DMS114 treated with DMSO at 0.1 percent for 48 hours (cell line): ENCODE data around the gene HEATR5A.
"Not testable (repeated sequence)": the region's sequence is repeated elsewhere in the genome, so short reads cannot be mapped to it uniquely, and the experiment has no call there.

Source experiments
- DNase-seq: peaks from one replicate; lab custom pipeline; 2025; ENCODE audit not compliant: unreplicated experiment; lab: John Stamatoyannopoulos, UW

Gene HEATR5A

DNA sequence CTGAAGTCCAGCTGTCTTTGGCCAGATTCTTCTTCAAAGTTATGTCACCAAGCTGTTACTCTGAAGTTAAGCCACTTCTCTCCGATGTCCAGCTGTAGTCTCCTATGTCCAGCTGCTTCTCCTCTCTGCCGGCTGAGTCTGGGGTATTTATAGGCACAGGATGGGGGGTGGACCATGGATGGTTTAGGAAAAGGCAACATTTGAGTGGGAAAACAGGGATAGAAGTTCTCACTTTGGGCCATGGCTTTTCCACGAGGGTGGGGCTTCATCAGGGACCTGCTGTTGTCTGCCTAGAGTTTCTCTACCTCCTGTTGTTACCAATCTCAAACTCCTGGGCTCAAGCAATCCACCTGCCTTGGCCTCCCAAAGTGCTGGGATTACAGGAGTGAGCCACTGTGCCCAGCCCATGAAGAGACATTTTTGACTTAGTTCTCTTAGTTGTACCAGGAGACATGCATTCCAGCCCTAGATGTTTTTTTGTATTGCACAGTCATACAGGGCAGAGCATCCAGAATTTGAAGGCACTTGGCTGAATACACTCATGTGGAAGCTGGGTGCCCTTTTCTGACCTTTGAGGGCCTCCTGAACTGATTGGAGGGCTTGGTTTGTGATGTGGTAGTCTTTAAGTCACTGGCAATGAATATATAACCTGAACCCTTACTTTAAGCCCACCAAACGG is 132.9 kb downstream of the HEATR5A start:
- DNase-seq = no peak

DNA sequence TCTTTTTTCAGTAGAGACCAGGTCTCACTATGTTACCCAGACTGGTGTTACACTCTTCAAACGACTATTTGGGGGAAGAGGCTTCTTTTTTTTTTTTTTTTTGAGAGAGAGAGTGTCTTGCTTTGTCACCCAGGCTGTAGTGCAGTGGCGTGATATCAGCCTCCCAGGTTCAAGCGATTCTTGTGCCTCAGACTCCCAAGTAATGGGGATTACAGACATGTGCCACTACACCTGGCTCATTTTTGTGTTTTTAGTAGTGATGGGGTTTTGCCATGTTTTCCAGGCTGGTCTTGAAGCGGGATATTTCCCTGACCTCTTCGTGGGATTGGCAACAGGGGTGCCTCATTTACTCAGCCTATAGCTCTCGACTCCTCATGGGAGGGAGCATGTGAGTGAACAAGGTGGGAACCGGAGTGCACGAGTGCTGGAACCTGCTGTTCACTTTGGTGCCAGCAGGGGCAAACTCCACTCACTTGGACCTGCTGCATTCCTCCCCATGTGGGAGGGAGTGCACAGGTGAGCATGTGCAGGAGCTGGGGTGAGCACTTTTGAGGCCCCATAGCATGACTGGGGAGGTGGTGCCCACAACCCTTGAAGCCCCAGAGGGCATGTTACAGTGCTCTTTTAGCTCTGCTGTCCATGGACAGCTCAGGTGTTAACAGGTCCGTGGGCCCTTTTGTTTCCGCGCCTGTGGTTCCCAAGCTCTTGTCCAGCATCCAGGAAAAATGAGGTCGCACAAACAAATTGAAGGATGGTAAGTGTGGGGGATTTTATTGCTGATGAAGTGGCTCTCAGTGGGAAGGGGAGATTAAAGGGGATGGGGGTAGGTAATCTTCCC is 133.7 kb downstream of the HEATR5A start:
- DNase-seq = no peak

DNA sequence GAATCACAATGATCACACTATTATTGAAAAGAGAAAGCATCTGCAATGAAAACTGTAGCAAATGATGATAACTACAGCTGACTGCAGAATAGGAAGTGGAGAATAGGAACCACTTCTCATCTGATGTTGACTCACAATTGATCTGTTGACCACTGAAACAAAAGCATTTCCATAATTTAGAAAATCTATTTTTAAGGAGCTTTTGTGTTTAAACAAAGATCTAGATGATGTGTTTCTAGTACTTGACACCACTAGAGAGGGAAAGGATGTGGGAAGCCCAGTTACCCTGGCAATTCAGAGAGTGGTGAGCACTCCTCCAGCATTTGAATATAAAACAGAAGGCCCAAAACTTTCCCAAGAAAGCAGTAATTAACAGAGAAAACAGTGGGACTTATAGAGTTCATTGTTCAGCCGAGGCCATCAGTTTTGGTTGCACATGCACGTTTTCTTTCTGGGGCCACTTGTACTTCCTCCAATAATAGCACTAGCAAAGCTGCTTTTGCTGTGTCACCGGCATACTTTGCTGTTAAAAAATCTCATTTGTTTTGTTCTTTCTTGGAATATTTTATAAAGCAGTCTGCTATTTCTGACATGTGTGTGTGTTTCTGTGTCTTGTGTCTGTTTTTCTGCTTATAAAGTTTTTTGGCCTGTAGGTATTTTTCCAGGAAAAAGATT is 136.6 kb downstream of the HEATR5A start:
- DNase-seq = no peak

DNA sequence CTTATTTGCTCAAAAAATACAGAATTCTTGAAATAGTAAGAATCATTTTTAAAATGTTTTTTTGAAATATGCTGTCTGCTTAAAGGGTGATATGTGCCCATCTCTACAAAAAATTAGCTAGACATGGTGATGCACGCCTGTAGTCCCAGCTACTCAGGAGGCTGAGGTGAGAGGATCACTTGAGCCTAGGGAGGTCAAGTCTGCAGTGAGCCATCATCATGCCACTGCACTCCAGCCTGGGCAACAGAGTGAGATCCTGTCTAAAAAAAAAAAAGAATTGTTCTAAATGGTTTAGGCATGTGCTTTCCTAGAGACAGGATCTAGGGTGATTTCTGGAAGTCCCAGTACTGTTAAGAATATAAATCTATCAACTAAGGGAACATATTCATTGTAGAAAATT is 137.2 kb downstream of the HEATR5A start:
- DNase-seq = no peak

DNA sequence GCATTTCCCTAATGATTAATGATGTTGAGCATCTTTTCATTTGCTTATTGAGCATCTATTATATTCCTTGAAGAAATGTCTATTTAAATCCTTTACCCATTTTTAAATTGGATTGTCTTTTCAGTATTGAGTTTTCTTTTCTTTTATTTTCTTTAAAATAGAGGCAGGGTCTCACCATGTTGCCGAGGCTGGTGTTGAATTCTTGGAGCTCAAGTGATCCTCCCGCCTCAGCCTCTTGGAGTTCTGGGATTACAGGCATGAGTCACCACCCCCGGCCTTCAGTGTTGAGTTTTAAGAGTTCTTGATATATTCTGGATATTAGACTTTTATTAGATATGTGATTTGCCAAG is 139.5 kb downstream of the HEATR5A start:
- no peak for DNase-seq

DNA sequence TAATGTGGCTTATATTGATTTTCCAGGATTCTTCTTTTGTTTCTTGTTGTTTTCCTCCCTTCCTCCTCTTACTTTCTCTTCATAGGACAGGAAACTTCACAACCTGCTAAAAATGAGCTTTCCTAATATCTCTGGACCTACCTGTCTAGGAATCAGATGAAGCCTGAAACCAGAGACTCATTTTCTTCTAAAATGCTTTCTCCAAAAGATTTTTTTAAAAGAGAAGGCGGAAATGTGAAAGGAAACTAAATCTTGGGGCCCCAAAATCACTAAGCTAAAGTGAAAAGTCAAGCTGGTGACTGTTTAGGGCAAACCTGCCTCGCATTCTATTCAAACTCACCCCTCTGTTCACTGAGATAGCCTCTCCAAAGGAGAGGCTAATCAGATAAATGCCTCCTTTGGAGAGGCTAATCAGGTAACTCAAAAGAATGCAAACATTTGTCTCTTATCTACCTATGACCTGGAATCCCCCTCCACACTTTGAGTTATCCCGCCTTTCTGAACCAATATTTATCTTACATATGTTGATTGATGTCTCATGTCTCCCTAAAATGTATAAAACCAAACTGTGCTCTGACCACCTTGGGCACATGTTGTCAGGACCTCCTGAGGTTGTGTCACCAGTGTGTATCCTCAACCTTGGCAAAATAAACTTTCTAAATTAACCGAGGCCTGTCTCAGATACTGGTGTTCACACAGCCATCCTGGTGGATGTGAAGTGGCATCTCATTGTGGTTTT is 140.0 kb downstream of the HEATR5A start:
- DNase-seq = no peak

DNA sequence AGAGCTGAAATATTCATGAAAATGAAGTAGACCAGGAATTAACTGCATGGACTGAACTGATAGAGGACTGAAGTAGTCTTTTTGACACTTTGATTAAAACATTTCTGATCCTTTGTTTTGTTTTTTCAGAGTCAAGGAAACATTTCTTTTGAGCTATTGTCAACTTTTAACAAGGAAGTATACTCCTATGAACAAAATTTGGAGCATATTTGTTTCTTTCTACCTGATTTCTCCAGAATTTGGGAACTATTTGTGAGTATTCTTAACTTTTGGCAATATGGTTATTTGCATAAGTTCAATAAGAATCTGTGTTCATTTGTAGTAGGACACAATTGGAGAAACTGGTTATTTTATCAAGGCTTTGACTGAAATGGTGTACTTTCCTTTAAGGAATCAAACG is 141.5 kb downstream of the HEATR5A start:
- no peak for DNase-seq

DNA sequence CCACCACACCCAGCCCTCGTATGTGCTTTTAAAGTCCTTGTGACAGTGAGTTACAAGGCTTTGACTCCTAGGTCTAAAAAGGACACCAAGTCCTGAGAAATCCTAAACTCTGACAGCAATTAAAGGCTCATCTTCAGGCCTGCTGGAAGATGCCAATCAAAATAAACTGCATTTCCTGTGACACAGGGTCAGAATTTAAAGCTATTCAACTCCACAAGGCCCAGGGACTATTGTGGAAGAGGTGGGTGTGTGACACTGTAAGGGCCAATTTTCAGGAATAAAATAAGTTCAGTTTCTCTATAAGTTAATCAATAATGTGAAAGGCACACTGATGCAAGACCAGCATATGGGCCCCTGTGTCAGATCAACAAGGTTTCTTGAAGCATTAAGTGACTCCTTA is 143.3 kb downstream of the HEATR5A start:
- DNase-seq = no peak

DNA sequence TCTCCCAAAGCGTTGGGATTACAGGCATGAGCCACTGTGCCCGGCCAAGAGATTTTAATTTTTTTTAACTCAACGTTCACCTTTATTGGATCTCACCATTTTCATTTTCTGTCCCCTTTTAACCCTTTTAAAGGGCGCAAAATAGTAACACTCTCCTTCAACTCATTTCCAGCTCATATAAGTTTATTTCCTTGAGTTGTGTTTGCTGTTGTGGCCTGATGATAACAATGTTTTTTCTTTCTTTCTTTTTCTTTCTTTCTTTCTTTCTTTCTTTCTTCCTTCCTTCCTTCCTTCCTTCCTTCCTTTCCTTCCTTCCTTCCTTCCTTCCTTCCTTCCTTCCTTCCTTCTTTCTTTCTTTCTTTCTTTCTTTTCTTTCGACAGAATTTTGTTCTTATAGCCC is 143.9 kb downstream of the HEATR5A start:
- DNase-seq = not testable (repeated sequence)

DNA sequence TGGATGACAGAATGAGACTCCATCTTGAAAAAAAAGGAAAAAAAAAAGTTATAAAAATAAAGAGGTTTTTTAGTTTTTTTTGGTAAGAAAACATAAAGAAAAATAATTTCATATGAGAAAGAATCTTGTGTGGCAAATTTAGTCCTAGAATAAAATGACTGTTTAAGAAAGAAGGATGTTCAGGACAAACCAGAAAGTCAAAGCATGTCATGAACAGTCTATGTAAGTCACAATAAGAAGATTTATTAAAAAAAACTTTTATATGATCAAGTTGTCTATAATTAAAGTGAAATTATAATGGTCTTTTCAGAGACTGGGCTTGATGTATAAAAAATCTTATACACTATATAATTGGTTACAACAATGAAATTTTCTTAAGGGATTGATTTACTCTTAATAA is 144.6 kb downstream of the HEATR5A start:
- no peak for DNase-seq

DNA sequence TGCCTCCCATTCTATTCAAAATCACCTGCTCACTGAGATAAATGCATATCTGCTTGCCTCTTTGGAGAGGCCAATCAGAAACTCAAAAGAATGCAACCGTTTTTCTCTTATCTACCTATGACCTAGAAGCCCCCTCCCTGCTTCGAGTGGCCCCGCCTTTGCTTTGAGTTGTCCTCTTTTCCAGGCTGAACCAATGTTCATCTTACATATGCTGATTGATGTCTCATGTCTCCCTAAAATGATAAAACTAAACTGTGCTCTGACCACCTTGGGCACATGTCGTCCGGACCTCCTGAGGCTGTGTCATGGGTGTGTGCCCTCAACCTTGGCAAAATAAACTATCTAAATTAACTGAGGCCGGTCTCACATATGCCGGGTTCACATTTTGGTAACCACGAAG is 148.7 kb downstream of the HEATR5A start:
- DNase-seq = no peak

DNA sequence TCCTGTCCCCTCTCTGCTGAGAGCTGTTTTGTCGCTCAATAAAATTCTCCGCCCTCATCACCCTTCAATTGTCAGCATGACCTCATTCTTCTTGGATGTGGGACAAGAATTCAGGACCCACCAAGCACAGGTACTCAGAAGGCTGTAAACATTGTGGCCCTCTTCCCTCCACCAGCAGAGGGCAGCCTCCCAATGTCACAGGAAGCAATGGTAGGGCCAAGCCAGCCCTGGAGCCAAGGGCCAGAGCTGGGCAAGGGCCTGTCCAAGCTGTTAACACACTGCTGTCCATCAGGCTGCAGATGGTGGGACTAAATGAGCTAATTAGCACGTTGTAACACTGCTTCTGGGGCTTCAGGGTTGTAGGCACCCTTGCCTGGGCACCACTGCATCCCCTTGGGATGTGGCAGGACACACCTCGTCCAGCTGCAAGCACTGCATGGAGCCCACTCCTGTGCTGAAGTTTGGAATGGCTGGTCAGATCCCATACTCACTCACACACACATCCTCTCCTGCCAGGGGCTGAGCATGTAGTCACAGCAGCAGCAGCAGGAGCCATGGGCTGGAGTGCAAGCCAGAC is 150.1 kb downstream of the HEATR5A start:
- no peak for DNase-seq

DNA sequence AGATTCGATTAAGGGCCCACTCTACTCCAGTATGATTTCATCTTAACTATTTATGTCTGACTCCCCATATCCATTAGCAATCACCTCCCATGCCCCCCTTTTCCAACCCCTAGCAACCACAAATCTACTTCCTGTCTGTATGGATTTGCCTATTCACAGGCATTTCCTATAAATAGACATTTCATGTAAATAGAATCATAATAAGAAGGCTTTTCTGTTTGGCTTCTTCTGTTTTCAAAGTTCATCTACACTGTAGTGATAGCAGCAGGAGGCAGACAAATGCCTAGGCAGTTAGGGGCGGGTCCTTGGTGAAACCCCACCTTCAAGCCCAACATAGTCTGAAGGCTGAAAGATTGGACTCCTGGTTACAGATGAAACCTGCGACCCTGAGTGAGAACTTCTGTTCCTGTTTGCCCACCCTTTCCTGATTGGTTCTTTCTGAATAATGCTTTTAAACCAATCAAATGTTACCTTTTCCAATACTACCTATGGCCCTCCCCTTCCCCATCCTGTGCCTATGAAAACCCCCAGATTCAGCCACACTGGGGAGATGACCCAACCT is 150.6 kb downstream of the HEATR5A start:
- no peak for DNase-seq

DNA sequence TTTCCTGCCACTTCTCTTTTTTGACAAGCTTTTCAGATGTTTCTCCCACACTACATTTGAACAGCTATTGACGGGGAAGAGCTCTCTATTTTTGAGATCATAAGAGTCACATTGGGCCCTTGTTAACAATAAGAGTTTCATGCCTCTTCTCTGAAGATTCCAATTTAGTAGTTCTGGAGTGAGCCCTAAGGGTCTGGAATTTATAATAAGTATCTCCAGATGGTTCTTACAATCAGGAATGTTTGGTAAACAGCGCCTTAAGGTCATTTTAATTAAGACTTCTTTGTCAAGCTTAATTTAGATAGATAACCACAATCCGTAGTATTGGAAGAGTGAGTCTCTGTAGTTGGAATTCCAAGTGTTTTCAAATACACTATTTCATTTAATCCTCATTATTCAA is 152.1 kb downstream of the HEATR5A start:
- no peak for DNase-seq

DNA sequence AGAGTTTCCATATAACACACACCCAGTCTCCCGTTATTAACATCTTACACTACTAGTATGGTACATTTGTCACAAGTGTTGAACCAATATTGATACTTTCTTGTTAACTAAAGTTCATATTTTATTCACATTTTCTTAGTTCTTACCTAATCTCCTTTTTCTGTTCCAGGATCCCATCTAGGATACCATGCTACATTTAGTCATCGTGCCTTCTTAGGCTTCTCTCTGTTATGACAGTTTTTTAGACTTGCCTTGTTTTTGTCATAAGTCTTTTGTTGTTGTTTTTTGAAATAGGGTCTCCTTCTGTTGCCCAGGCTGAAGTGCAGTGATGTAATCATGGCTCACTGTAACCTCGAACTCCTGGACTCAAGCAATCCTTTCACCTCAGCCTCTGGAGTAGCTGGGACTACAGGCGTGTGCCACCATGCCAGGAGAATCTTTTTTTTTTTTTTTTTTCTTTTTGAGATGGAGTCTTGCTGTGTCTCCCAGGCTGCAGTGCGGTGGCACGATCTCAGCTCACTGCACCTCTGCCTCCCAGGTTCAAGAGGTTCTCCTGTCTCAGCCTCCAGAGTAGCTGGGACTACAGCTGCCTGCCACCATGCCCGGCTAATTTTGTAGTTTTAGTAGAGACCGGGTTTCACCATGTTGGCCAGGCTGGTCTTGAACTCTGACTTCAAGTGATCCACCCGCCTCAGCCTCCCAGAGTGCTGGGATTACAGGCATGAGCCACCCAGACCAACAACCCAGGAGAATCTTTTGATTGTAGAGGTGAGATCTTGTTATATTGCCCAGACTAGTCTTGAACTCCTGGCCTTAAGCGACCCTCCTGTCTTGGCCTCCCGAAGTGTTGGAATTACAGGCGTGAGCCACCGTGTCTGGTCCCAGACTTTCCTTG is 153.7 kb downstream of the HEATR5A start:
- DNase-seq = no peak

DNA sequence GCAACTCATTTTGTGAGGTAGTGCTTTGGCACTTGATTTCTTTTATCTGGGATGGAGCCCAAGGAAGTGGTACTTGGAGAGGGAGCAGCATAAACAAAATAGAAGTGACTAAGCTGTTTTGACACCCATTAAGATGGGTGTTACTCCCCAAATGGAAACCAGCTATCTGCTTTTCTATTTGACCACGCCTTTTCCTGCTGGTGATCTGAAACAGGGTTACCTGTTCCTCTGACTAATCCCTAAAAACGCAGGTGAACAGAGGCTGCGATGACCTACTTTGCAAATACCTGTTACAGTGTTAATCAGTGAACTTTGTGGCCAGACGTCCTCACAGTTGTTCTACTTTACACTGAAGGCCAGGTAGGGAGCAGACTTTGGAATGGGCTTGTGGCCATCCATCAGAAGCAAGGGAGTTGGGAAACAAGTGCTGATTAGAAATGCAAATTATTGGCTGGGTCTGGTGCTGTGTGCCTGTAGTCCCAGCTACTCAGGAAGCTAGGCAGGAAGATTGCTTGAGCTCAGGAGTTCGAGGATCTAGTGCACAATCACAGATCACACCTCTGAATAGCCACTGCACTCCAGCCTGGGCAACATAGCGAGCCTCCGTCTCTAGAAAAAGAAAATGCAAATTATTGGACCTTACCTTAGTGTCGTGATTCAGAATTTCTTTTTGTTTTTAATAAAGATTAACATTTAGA is 154.5 kb downstream of the HEATR5A start:
- DNase-seq = no peak

DNA sequence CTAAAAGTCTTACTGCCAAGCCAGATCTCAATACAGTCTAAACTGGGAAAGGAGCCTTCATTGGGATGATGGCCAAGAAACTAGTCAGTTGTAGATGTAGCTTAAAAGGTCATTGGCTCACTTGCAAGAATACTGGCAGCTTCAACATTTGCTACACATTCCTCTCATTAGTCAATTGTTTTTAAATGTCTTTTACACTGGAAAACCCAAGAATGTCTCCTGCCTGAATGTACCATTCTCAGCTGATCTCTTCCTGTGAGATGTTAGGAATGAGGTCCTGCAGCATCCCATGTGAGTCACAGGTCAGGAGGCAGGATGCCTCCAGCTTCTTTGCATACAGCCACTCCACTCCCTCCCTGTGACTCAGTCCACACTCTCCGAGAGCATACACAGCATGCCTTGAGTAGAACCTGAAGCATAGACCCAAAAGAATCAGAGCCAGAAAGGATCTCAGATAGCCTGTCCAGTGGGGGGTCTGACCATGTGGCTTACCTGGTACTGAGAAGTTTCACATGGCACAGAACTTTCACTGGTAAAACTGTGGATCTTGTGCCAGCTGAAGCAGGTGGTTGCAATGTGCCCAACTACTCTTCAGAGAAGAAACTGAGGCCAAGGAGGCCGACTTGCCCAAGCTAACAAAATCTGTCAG is 156.7 kb downstream of the HEATR5A start:
- no peak for DNase-seq

DNA sequence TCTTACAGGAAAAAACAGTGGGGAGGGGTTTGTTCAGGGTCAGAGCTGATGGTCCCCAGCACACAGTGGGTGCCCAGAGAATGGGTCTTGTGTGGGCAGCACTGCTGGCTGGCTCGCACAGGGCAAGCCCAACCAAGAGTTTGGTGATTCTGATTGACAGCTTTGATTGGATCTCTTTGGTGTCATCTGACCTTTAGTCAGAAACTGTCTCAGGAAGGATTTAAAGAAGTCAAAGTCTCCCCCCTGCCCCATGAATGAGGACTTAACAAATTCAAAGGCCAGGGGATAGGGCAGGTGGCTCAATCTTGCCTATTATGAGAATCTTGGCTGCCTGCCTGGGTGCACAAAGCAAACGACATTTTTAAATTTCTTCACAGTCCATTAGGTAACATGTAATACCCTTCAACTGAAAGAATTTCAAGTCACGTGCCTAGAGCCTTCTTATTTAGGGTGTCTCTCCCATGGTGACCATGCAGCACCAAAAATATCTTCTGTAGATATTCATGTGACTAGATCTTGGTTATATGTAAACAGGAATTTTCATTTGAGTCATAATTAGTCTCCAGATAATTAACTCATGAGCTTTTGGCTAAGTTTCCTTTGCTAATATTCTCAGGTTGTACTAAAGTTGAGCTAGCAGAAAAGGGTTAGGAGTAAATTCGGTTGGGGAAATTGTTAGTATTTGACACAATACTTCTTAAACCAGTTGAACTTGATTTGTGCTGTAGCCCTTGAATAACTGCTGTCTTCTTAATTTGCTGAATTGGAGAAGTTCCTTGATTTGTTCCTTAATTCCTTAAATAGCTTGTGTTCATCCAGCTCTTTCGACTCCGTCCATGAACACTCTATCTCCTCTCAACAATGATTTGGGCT is 158.3 kb downstream of the HEATR5A start:
- no peak for DNase-seq
